GM21529 (cell line): ENCODE measurements around the gene TYK2.
"Not testable (repeated sequence)": the region's sequence is repeated elsewhere in the genome, so short reads cannot be mapped to it uniquely, and the experiment has no call there.

Experiments
- ATAC-seq: cut with Tn5 transposase; IDR thresholded peaks from one replicate; pipeline ENCODE4 v1.9.1; 2021; ENCODE audit not compliant: unreplicated experiment

TYK2 gene

GRCh38 chr19:10378124-10378523 lies 2.2 kb downstream of the TYK2 start:
- ATAC-seq, result no peak

GRCh38 chr19:10377140-10377640 lies 3.2 kb downstream of the TYK2 start:
- not testable (repeated sequence) for ATAC-seq

- ATAC-seq, result no peak
Observed at GRCh38 chr19:10374931-10375330, 5.4 kb downstream of the TYK2 start.

- no peak for ATAC-seq
Observed at GRCh38 chr19:10372690-10373089, 7.7 kb downstream of the TYK2 start.

- ATAC-seq, result no peak
Observed at GRCh38 chr19:10368101-10368803, 12.1 kb downstream of the TYK2 start.

- not testable (repeated sequence) for ATAC-seq
Observed at GRCh38 chr19:10366950-10367512, 13.3 kb downstream of the TYK2 start.

GRCh38 chr19:10365518-10365917 lies 14.9 kb downstream of the TYK2 start:
- ATAC-seq, result no peak

- no peak for ATAC-seq
Observed at GRCh38 chr19:10364644-10365043, 15.7 kb downstream of the TYK2 start.

GRCh38 chr19:10363789-10364281 lies 16.5 kb downstream of the TYK2 start:
- ATAC-seq, result no peak

- ATAC-seq, result no peak
Observed at GRCh38 chr19:10362259-10362658, 18.1 kb downstream of the TYK2 start.

- no peak for ATAC-seq
Observed at GRCh38 chr19:10361569-10362011, 18.8 kb downstream of the TYK2 start.

- no peak for ATAC-seq
Observed at GRCh38 chr19:10356431-10356830, 23.9 kb downstream of the TYK2 start.

- no peak for ATAC-seq
Observed at GRCh38 chr19:10353793-10354391, 26.5 kb downstream of the TYK2 start.

GRCh38 chr19:10352764-10353671 lies 27.4 kb downstream of the TYK2 start:
- ATAC-seq, result no peak

- ATAC-seq, result no peak
Observed at GRCh38 chr19:10346509-10346908, 33.9 kb downstream of the TYK2 start.

- ATAC-seq, result no peak
Observed at GRCh38 chr19:10344780-10345179, 35.6 kb downstream of the TYK2 start.

- ATAC-seq, result no peak
Observed at GRCh38 chr19:10343495-10343894, 36.9 kb downstream of the TYK2 start.

- no peak for ATAC-seq
Observed at GRCh38 chr19:10339977-10340376, 40.4 kb downstream of the TYK2 start.

- ATAC-seq, result peak; percentile 74
Observed at GRCh38 chr19:10339380-10339960, 40.9 kb downstream of the TYK2 start, which contains the start of gene ICAM3. ICAM3 (minus strand) TSS chr19:10339624; CDS start chr19:10339614, 10 bp downstream.

- ATAC-seq, result no peak
Observed at GRCh38 chr19:10338940-10339339, 41.4 kb downstream of the TYK2 start.
